ENCODE results near the gene ITGB1.

DNA sequence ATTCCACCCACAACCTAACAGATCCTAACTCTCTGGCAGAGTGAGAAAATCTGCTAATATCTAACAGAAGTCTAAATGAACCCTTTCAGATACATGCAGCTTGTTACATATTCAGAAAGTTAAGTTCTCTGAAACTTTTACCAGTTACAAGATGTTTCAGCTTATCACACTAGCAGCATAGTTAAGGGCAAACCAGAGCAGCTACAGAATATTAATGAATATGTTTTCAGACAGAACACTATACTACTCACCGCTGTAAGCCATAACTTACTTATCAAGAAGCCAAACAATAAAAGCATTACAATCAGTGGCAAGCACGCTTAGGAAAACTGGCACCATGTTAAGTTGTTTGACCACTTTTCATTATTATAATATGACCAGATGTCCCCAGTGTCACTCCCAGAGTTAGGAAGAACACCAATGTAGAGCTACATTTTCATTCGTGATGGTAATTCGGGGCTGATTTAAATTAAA, 2.7 kb downstream of the ITGB1 start:
- TF ChIP-seq, protein P1, sequence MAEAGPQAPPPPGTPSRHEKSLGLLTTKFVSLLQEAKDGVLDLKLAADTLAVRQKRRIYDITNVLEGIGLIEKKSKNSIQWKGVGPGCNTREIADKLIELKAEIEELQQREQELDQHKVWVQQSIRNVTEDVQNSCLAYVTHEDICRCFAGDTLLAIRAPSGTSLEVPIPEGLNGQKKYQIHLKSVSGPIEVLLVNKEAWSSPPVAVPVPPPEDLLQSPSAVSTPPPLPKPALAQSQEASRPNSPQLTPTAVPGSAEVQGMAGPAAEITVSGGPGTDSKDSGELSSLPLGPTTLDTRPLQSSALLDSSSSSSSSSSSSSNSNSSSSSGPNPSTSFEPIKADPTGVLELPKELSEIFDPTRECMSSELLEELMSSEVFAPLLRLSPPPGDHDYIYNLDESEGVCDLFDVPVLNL (CRISPR knock-in tag; IDR thresholded peaks at IDR 0.05; ENCODE audit: borderline replicate concordance, low read depth) = no peak
- TF ChIP-seq, protein P2, sequence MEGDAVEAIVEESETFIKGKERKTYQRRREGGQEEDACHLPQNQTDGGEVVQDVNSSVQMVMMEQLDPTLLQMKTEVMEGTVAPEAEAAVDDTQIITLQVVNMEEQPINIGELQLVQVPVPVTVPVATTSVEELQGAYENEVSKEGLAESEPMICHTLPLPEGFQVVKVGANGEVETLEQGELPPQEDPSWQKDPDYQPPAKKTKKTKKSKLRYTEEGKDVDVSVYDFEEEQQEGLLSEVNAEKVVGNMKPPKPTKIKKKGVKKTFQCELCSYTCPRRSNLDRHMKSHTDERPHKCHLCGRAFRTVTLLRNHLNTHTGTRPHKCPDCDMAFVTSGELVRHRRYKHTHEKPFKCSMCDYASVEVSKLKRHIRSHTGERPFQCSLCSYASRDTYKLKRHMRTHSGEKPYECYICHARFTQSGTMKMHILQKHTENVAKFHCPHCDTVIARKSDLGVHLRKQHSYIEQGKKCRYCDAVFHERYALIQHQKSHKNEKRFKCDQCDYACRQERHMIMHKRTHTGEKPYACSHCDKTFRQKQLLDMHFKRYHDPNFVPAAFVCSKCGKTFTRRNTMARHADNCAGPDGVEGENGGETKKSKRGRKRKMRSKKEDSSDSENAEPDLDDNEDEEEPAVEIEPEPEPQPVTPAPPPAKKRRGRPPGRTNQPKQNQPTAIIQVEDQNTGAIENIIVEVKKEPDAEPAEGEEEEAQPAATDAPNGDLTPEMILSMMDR (IDR thresholded peaks at IDR 0.05) = no peak
- TF ChIP-seq, protein P3, sequence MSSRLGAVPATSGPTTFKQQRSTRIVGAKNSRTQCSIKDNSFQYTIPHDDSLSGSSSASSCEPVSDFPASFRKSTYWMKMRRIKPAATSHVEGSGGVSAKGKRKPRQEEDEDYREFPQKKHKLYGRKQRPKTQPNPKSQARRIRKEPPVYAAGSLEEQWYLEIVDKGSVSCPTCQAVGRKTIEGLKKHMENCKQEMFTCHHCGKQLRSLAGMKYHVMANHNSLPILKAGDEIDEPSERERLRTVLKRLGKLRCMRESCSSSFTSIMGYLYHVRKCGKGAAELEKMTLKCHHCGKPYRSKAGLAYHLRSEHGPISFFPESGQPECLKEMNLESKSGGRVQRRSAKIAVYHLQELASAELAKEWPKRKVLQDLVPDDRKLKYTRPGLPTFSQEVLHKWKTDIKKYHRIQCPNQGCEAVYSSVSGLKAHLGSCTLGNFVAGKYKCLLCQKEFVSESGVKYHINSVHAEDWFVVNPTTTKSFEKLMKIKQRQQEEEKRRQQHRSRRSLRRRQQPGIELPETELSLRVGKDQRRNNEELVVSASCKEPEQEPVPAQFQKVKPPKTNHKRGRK (CRISPR knock-in tag; IDR thresholded peaks at IDR 0.05; ENCODE audit: borderline replicate concordance) = no peak
- no peak for TF ChIP-seq TEAD4 (CRISPR knock-in tag; IDR thresholded peaks at IDR 0.05)
- TF ChIP-seq, protein P4, sequence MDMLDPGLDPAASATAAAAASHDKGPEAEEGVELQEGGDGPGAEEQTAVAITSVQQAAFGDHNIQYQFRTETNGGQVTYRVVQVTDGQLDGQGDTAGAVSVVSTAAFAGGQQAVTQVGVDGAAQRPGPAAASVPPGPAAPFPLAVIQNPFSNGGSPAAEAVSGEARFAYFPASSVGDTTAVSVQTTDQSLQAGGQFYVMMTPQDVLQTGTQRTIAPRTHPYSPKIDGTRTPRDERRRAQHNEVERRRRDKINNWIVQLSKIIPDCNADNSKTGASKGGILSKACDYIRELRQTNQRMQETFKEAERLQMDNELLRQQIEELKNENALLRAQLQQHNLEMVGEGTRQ (CRISPR knock-in tag; IDR thresholded peaks at IDR 0.05) = no peak
- TF ChIP-seq AFF4 (CRISPR knock-in tag; IDR thresholded peaks at IDR 0.05; ENCODE audit: borderline replicate concordance) = no peak
- no peak for TF ChIP-seq ATF1 (CRISPR knock-in tag; IDR thresholded peaks at IDR 0.05)
- no peak for TF ChIP-seq SP1 (CRISPR knock-in tag; conservative IDR thresholded peaks at IDR 0.05)
- no peak for TF ChIP-seq FOXJ3 (CRISPR knock-in tag; IDR thresholded peaks at IDR 0.05; ENCODE audit: borderline replicate concordance)
- TF ChIP-seq TEAD1 (CRISPR knock-in tag; IDR thresholded peaks at IDR 0.05) = no peak

Measured in WTC11 (cell line).